HCT116 (cell line): ENCODE results near the gene LMNTD1. TPM values are rescaled to one million over a fixed set of nuclear protein-coding genes. Genes with fewer than 3 reads are reported as not detected.

Source experiments
- ATAC-seq: fragments of 200-7000 bp; cut with Tn5 transposase; 2 replicates; pipeline ENCODE4 v1.9.1; 2020; ENCODE audit warnings: mild to moderate bottlenecking, moderate library complexity
- BruUV-seq: library from RNA; stranded (reverse); fragments of 400-500 nt; replicated peaks from 2 replicates; lab custom pipeline; 2021; lab: Mats Ljungman, UMichigan
- CTCF ChIA-PET: fragments of 300-600 bp; sonication (Branson Sonifier 250); formaldehyde crosslinking; loops from one replicate; lab custom pipeline; 2021; ENCODE audit warnings: antibody characterized with exemption; lab: Charles Lee
- POLR2A ChIA-PET: fragments of 300-600, 350-600 bp; sonication (Branson Sonifier 250); formaldehyde crosslinking; loops from one replicate; lab custom pipeline; 2021; ENCODE audit warnings: antibody characterized with exemption; lab: Charles Lee
- RAD21 ChIA-PET, 2 experiments: fragments of 300-600 bp; sonication (Branson Sonifier 250); formaldehyde crosslinking; loops; one replicate each; lab custom pipeline; 2023; ENCODE audit warnings: low total read pairs in 2 of 2; ENCODE audit not compliant: uncharacterized antibody in 2 of 2, unreplicated experiment in 2 of 2, low non-redundant PET in 1 of 2; lab: Charles Lee
- DNase-seq: peaks from one replicate; pipeline ENCODE4 v3.0.0-alpha.2; 2010; ENCODE audit warnings: low read depth, low spot score
- H2AFZ ChIP-seq: fragments of 200-600 bp; shearing (Covaris generic), sonication (generic); 2 replicates; pipeline ENCODE4 v1.6.1; 2017; ENCODE audit warnings: low read depth, mixed run types, mixed read lengths, antibody characterized with exemption, low read length; ENCODE audit not compliant: poor library complexity, severe bottlenecking
- H3K27ac ChIP-seq: 2 replicates; pipeline ENCODE4 v1.5.1; 2012; ENCODE audit warnings: low read depth, low read length
- H3K27me3 ChIP-seq: fragments of 200-600 bp; sonication (generic); 2 replicates; pipeline ENCODE4 v1.6.1; 2016; ENCODE audit warnings: mixed run types, low read length, mixed read lengths; ENCODE audit not compliant: insufficient read depth
- H3K36me3 ChIP-seq, 2 experiments: fragments of 200-500 bp in 1 of 2; fragments of 200-600 bp in 1 of 2; sonication (Bioruptor generic) in 1 of 2; sonication (generic) in 1 of 2; 2 replicates each; pipeline versions ENCODE4 v1.5.1 to v1.6.1; 2014 to 2016; ENCODE audit warnings: low read length in 2 of 2, inconsistent platforms in 1 of 2, mixed read lengths in 1 of 2, mixed run types in 1 of 2; ENCODE audit not compliant: insufficient read depth in 2 of 2, control insufficient read depth in 1 of 2
- H3K4me1 ChIP-seq, 2 experiments: fragments of 200-600 bp in 1 of 2; sonication (generic) in 1 of 2; 2 replicates each; pipeline versions ENCODE4 v1.5.1 to v1.6.1; 2012 to 2017; ENCODE audit warnings: low read length in 2 of 2, inconsistent platforms in 1 of 2, mild to moderate bottlenecking in 1 of 2, mixed read lengths in 1 of 2, mixed run types in 1 of 2, moderate library complexity in 1 of 2; ENCODE audit not compliant: insufficient read depth in 2 of 2, control insufficient read depth in 1 of 2
- H3K4me2 ChIP-seq: fragments of 200-600 bp; sonication (generic); 2 replicates; pipeline ENCODE4 v1.6.1; 2017; ENCODE audit warnings: mixed run types, low read length, mixed read lengths
- H3K4me3 ChIP-seq, 2 experiments: fragments of 200-600 bp in 1 of 2; sonication (generic) in 1 of 2; replicated peaks in 1 of 2; 2 replicates each; pipeline ENCODE4 v1.5.1; 2011 to 2016; ENCODE audit warnings: low read length in 2 of 2, control low read depth in 1 of 2, low read depth in 1 of 2, mild to moderate bottlenecking in 1 of 2, mixed read lengths in 1 of 2, mixed run types in 1 of 2
- H3K79me2 ChIP-seq: fragments of 200-600 bp; sonication (generic); 2 replicates; pipeline ENCODE4 v1.6.1; 2017; ENCODE audit warnings: mild to moderate bottlenecking, mixed run types, low read length, moderate library complexity, mixed read lengths; ENCODE audit not compliant: insufficient read depth
- H3K9ac ChIP-seq: fragments of 200-600 bp; sonication (generic); 2 replicates; pipeline ENCODE4 v1.6.1; 2016; ENCODE audit warnings: low read length, mixed read lengths
- H3K9me2 ChIP-seq: fragments of 200-600 bp; sonication (generic), shearing (Covaris generic); 2 replicates; pipeline ENCODE4 v1.6.1; 2017; ENCODE audit warnings: mixed run types, mild to moderate bottlenecking, moderate library complexity; ENCODE audit not compliant: insufficient read depth
- H3K9me3 ChIP-seq, 2 experiments: fragments of 200-500 bp in 1 of 2; fragments of 200-600 bp in 1 of 2; sonication (Bioruptor generic) in 1 of 2; sonication (generic) in 1 of 2; 2 replicates each; pipeline ENCODE4 v1.6.1; 2014 to 2017; ENCODE audit warnings: low read length in 2 of 2, mixed read lengths in 2 of 2, inconsistent platforms in 1 of 2, low read depth in 1 of 2, mild to moderate bottlenecking in 1 of 2, mixed run types in 1 of 2, moderate library complexity in 1 of 2; ENCODE audit not compliant: control insufficient read depth in 1 of 2, insufficient read depth in 1 of 2
- H4K20me1 ChIP-seq: fragments of 200-600 bp; sonication (generic), shearing (Covaris generic); 2 replicates; pipeline ENCODE4 v1.6.1; 2017; ENCODE audit warnings: mixed run types, mild to moderate bottlenecking, moderate library complexity; ENCODE audit not compliant: insufficient read depth
- ATF3 ChIP-seq: IDR thresholded peaks from 2 replicates; pipeline ENCODE4 v1.6.1; 2012
- CEBPB ChIP-seq: IDR thresholded peaks from 2 replicates; pipeline ENCODE4 v1.6.1; 2012; ENCODE audit warnings: low read depth
- CTCF ChIP-seq, 3 experiments: fragments of 200-600 bp in 1 of 3; sonication (generic) in 1 of 3; IDR thresholded peaks in 2 of 3; conservative IDR thresholded peaks in 1 of 3; 2 replicates each; pipeline ENCODE4 v1.5.1; 2012 to 2017; ENCODE audit warnings: low read depth in 2 of 3, low read length in 2 of 3, antibody characterized with exemption in 1 of 3, borderline replicate concordance in 1 of 3, control low read depth in 1 of 3, mild to moderate bottlenecking in 1 of 3, mixed read lengths in 1 of 3, mixed run types in 1 of 3, moderate library complexity in 1 of 3; ENCODE audit not compliant: insufficient read depth in 1 of 3
- EGR1 ChIP-seq: IDR thresholded peaks from 2 replicates; pipeline ENCODE4 v1.6.1; 2012; ENCODE audit warnings: low read depth
- ELF1 ChIP-seq: IDR thresholded peaks from 2 replicates; pipeline ENCODE4 v1.6.1; 2012; ENCODE audit warnings: low read depth, borderline replicate concordance
- EZH2 ChIP-seq: fragments of 200-600 bp; sonication (generic); IDR thresholded peaks from 2 replicates; pipeline ENCODE4 v1.6.1; 2017; ENCODE audit warnings: antibody characterized with exemption, mixed run types
- EZH2phosphoT487 ChIP-seq: fragments of 200-600 bp; IDR thresholded peaks from 2 replicates; pipeline ENCODE4 v1.6.1; 2018; ENCODE audit warnings: antibody characterized with exemption, borderline replicate concordance
- FOSL1 ChIP-seq: IDR thresholded peaks from 2 replicates; pipeline ENCODE4 v1.6.1; 2012; ENCODE audit warnings: low read depth
- MAX ChIP-seq: IDR thresholded peaks from 2 replicates; pipeline ENCODE4 v1.6.1; 2012
- POLR2A ChIP-seq: IDR thresholded peaks from 2 replicates; pipeline ENCODE4 v1.7.0; 2011; ENCODE audit warnings: borderline replicate concordance; ENCODE audit not compliant: insufficient read depth, insufficient read length; ENCODE audit errors: extremely low read depth
- POLR2AphosphoS5 ChIP-seq: IDR thresholded peaks from 2 replicates; pipeline ENCODE4 v1.6.1; 2011; ENCODE audit warnings: mild to moderate bottlenecking, low read depth, low read length, moderate library complexity
- RAD21 ChIP-seq: IDR thresholded peaks from 2 replicates; pipeline ENCODE4 v1.6.1; 2012; ENCODE audit warnings: low read depth, mild to moderate bottlenecking
- REST ChIP-seq: IDR thresholded peaks from 2 replicates; pipeline ENCODE4 v1.6.1; 2012; ENCODE audit warnings: low read depth
- SIN3A ChIP-seq: IDR thresholded peaks from 2 replicates; pipeline ENCODE4 v1.6.1; 2012; ENCODE audit warnings: low read depth
- SP1 ChIP-seq: IDR thresholded peaks from 2 replicates; pipeline ENCODE4 v1.6.1; 2012; ENCODE audit warnings: low read depth
- SRF ChIP-seq: IDR thresholded peaks from 2 replicates; pipeline ENCODE4 v1.6.1; 2012; ENCODE audit warnings: low read depth
- TCF7L2 ChIP-seq: IDR thresholded peaks from 2 replicates; pipeline ENCODE4 v1.7.0; 2011; ENCODE audit warnings: borderline replicate concordance, inconsistent platforms; ENCODE audit not compliant: insufficient read depth, insufficient read length; ENCODE audit errors: extremely low read depth
- YY1 ChIP-seq: IDR thresholded peaks from 2 replicates; pipeline ENCODE4 v1.6.1; 2011; ENCODE audit warnings: low read length, low read depth, moderate library complexity, mild to moderate bottlenecking; ENCODE audit not compliant: insufficient replicate concordance; ENCODE audit errors: extremely low read depth
- ZBTB33 ChIP-seq: IDR thresholded peaks from 2 replicates; pipeline ENCODE4 v1.6.1; 2011; ENCODE audit warnings: mild to moderate bottlenecking, low read length, moderate library complexity; ENCODE audit not compliant: insufficient replicate concordance; ENCODE audit errors: extremely low read depth
- ZFX ChIP-seq: fragments of 450-650 bp; IDR thresholded peaks from 2 replicates; pipeline ENCODE4 v1.6.1; 2017
- intact Hi-C: fragments of 100-400 bp; cut with micrococcal nuclease; formaldehyde crosslinking; loops from 2 replicates; pipeline ENCODE4 v1.10.0; 2022
- total RNA-seq: library from RNA; stranded (reverse); gene quantifications from one replicate; pipeline ENCODE4 v1.2.1, GENCODE V29; 2021; ENCODE audit not compliant: unreplicated experiment

LMNTD1 gene
- total RNA-seq, 1 experiment from 2014 or later, result not detected

- Histone ChIP-seq H3K9me3 (no peaks in the 10 kb centered on the region), H3K9me2 (no peaks in the 10 kb centered on the region), H3K4me1 (no peaks in the 10 kb centered on the region), H3K27ac (no peak overlapping the region), H4K20me1 (no peaks in the 10 kb centered on the region), H3K36me3 (no peaks in the 10 kb centered on the region), H3K4me3 (no peak overlapping the region), H3K4me2 (no peak overlapping the region), H3K79me2 (no peaks in the 10 kb centered on the region), H2AFZ (no peak overlapping the region), H3K9ac (no peak overlapping the region), H3K27me3 (no peaks in the 10 kb centered on the region)
- intact Hi-C loops, result no loop called here
- no peak for TF ChIP-seq REST
- no peak for TF ChIP-seq POLR2A
- TF ChIP-seq ELF1, result no peak
- no peak for TF ChIP-seq POLR2AphosphoS5
- no peak for TF ChIP-seq FOSL1
- TF ChIP-seq SIN3A, result no peak
- TF ChIP-seq ZBTB33, result no peak
- no peak for TF ChIP-seq ZFX
- no peak for TF ChIP-seq RAD21
- no peak for TF ChIP-seq ATF3
- TF ChIP-seq CTCF (IDR thresholded peaks at IDR 0.05 in 2 of 3, conservative IDR thresholded peaks at IDR 0.05 in 1 of 3; ENCODE audit: borderline replicate concordance in 1 of 3, insufficient read depth in 1 of 3, low read depth in 2 of 3, low read length in 2 of 3), result no peak
- no peak for TF ChIP-seq EGR1
- no peak for TF ChIP-seq CEBPB
- TF ChIP-seq TCF7L2, result no peak
- TF ChIP-seq MAX, result no peak
- TF ChIP-seq YY1, result no peak
- TF ChIP-seq SP1, result no peak
- TF ChIP-seq SRF, result no peak
- no peak for TF ChIP-seq EZH2phosphoT487
- TF ChIP-seq EZH2, result no peak
- ChIA-PET RAD21 (no interaction called here), POLR2A (no interaction called here), CTCF (no interaction called here)
- ATAC-seq, result no peak
- DNase-seq, result no peak
- BruUV-seq, result no TSS peak
Observed at GRCh38 chr12:25570418-25570817, 17.3 kb upstream of the LMNTD1 start.
